GM12875 (cell line): ENCODE data around the gene GALNT17.

Experiments
- H3K4me3 ChIP-seq: one replicate; pipeline ENCODE4 v1.5.1; 2011; ENCODE audit warnings: low read depth, low read length, control low read depth
- CTCF ChIP-seq: IDR thresholded peaks from 2 replicates; pipeline ENCODE4 v1.5.1; 2011; ENCODE audit warnings: low read depth, mild to moderate bottlenecking, control low read depth, inconsistent platforms, low read length, moderate library complexity, borderline replicate concordance; ENCODE audit not compliant: insufficient read depth

The GALNT17 gene

GRCh38 chr7:71132127-71132376, at the start of gene GALNT17:
Gene GALNT17, plus strand, starts transcription at chr7:71132144.
- H3K4me3 ChIP-seq: no peak within 1 kb of the TSS
- TF ChIP-seq CTCF: no peak

GRCh38 chr7:71095266-71095860, 36.6 kb upstream of the GALNT17 start:
- H3K4me3 ChIP-seq: no peak overlapping the region
- TF ChIP-seq CTCF: no peak

GRCh38 chr7:71096351-71096750, 35.6 kb upstream of the GALNT17 start:
- no peak overlapping the region for H3K4me3 ChIP-seq
- TF ChIP-seq CTCF: no peak

GRCh38 chr7:71106226-71106625, 25.7 kb upstream of the GALNT17 start:
- no peak overlapping the region for H3K4me3 ChIP-seq
- TF ChIP-seq CTCF: no peak

- H3K4me3 ChIP-seq: no peak overlapping the region
- TF ChIP-seq CTCF: no peak
Observed at GRCh38 chr7:71112436-71112835, 19.5 kb upstream of the GALNT17 start.

GRCh38 chr7:71120096-71120495, 11.8 kb upstream of the GALNT17 start:
- no peak for TF ChIP-seq CTCF

GRCh38 chr7:71129126-71129525, 2.8 kb upstream of the GALNT17 start:
- no peak overlapping the region for H3K4me3 ChIP-seq
- TF ChIP-seq CTCF: no peak

More at GRCh38 chr7:71120096-71120495, 11.8 kb upstream of the GALNT17 start:
- H3K4me3 ChIP-seq: no peak overlapping the region
